ENCODE data around the gene EFS.
"Not testable (repeated sequence)": the region's sequence is repeated elsewhere in the genome, so short reads cannot be mapped to it uniquely, and the experiment has no call there.

- TF ChIP-seq POLR2A (IDR thresholded peaks at IDR 0.05), result not testable (repeated sequence)
- TF ChIP-seq, protein P1, sequence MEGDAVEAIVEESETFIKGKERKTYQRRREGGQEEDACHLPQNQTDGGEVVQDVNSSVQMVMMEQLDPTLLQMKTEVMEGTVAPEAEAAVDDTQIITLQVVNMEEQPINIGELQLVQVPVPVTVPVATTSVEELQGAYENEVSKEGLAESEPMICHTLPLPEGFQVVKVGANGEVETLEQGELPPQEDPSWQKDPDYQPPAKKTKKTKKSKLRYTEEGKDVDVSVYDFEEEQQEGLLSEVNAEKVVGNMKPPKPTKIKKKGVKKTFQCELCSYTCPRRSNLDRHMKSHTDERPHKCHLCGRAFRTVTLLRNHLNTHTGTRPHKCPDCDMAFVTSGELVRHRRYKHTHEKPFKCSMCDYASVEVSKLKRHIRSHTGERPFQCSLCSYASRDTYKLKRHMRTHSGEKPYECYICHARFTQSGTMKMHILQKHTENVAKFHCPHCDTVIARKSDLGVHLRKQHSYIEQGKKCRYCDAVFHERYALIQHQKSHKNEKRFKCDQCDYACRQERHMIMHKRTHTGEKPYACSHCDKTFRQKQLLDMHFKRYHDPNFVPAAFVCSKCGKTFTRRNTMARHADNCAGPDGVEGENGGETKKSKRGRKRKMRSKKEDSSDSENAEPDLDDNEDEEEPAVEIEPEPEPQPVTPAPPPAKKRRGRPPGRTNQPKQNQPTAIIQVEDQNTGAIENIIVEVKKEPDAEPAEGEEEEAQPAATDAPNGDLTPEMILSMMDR (IDR thresholded peaks at IDR 0.05), result not testable (repeated sequence)
Observed at GRCh38 chr14:23389871-23390270, 24.9 kb upstream of the EFS start.

All from tibial nerve (tissue), 3 donors.